A549 (cell line): ENCODE measurements around the gene EIF5A2.

Experiments used
- CHD2 ChIP-seq: fragments of 150-350 bp; IDR thresholded peaks from 2 replicates; pipeline ENCODE4 v1.6.1; 2014; ENCODE audit warnings: low read length; ENCODE audit not compliant: partially characterized antibody
- CHD4 ChIP-seq: fragments of 200-600 bp; sonication (generic); IDR thresholded peaks from 2 replicates; pipeline ENCODE4 v1.6.1; 2016; ENCODE audit warnings: antibody characterized with exemption, mild to moderate bottlenecking, borderline replicate concordance
- EHMT2 ChIP-seq: fragments of 200-600 bp; sonication (generic); IDR thresholded peaks from 2 replicates; pipeline ENCODE4 v1.6.1; 2016; ENCODE audit warnings: antibody characterized with exemption, low read depth, mild to moderate bottlenecking, moderate library complexity
- EP300 ChIP-seq, 2 experiments: fragments of >200 bp; sonication (Bioruptor Twin); formaldehyde crosslinking; IDR thresholded peaks; 2 replicates in 1 of 2; 3 replicates in 1 of 2; pipeline ENCODE4 v1.6.1; 2016 to 2017
- JUN ChIP-seq, 2 experiments: fragments of >200 bp; sonication (Bioruptor Twin); formaldehyde crosslinking; IDR thresholded peaks; 2 replicates in 1 of 2; 3 replicates in 1 of 2; pipeline ENCODE4 v1.6.1; 2016 to 2017
- RCOR1 ChIP-seq: fragments of 150-350 bp; IDR thresholded peaks from 2 replicates; pipeline ENCODE4 v1.6.1; 2014; ENCODE audit warnings: antibody characterized with exemption, low read length, low read depth
- SREBF2 ChIP-seq: fragments of 450-650 bp; IDR thresholded peaks from 2 replicates; pipeline ENCODE4 v1.6.1; 2014; ENCODE audit warnings: mild to moderate bottlenecking, moderate library complexity
- TP53 ChIP-seq: fragments of 250-450 bp; sonication (Bioruptor Pico); IDR thresholded peaks from 2 replicates; pipeline ENCODE4 v1.5.0; 2021; ENCODE audit warnings: mild to moderate bottlenecking, moderate library complexity
- ZFP36 ChIP-seq: fragments of 450-650 bp; IDR thresholded peaks from 2 replicates; pipeline ENCODE4 v1.6.1; 2014; ENCODE audit warnings: borderline replicate concordance; ENCODE audit not compliant: partially characterized antibody
- TF ChIP-seq, protein P1 (sequence below): fragments of 200-600 bp; sonication (generic); IDR thresholded peaks from 2 replicates; pipeline ENCODE4 v1.6.1; 2016; ENCODE audit warnings: antibody characterized with exemption, mild to moderate bottlenecking, moderate library complexity
- TF ChIP-seq, protein P2 (sequence below): fragments of >200 bp; sonication (Bioruptor Twin); formaldehyde crosslinking; IDR thresholded peaks from 3 replicates; pipeline ENCODE4 v1.5.1; 2016
- TF ChIP-seq, protein P3 (sequence below): IDR thresholded peaks from 2 replicates; pipeline ENCODE4 v1.6.1; 2012
- TF ChIP-seq, protein P4 (sequence below): IDR thresholded peaks from 2 replicates; pipeline ENCODE4 v1.6.1; 2012

DNA sequence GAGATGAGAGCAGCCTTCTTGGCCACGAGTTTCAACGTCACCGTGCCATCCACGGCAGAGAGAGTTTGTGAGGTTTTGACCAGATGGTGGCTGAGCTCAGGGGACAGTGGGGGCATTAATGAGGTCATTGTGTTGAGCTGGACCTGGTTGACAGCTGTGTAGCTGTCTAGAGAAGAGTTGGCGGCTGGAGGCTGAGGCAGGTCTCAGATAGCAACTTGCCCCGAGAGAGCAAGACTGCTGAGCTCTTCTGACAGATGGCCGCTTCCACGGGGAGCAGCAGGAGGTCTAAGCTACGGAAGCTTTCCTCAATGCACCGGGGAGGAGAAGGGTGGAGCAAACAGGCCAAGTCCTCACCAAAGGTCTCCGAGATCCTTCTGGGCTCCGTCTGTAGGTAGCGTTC is 44.8 kb upstream of the EIF5A2 start:
- TF ChIP-seq, protein P1, sequence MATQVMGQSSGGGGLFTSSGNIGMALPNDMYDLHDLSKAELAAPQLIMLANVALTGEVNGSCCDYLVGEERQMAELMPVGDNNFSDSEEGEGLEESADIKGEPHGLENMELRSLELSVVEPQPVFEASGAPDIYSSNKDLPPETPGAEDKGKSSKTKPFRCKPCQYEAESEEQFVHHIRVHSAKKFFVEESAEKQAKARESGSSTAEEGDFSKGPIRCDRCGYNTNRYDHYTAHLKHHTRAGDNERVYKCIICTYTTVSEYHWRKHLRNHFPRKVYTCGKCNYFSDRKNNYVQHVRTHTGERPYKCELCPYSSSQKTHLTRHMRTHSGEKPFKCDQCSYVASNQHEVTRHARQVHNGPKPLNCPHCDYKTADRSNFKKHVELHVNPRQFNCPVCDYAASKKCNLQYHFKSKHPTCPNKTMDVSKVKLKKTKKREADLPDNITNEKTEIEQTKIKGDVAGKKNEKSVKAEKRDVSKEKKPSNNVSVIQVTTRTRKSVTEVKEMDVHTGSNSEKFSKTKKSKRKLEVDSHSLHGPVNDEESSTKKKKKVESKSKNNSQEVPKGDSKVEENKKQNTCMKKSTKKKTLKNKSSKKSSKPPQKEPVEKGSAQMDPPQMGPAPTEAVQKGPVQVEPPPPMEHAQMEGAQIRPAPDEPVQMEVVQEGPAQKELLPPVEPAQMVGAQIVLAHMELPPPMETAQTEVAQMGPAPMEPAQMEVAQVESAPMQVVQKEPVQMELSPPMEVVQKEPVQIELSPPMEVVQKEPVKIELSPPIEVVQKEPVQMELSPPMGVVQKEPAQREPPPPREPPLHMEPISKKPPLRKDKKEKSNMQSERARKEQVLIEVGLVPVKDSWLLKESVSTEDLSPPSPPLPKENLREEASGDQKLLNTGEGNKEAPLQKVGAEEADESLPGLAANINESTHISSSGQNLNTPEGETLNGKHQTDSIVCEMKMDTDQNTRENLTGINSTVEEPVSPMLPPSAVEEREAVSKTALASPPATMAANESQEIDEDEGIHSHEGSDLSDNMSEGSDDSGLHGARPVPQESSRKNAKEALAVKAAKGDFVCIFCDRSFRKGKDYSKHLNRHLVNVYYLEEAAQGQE, result no peak
- TF ChIP-seq, protein P2, sequence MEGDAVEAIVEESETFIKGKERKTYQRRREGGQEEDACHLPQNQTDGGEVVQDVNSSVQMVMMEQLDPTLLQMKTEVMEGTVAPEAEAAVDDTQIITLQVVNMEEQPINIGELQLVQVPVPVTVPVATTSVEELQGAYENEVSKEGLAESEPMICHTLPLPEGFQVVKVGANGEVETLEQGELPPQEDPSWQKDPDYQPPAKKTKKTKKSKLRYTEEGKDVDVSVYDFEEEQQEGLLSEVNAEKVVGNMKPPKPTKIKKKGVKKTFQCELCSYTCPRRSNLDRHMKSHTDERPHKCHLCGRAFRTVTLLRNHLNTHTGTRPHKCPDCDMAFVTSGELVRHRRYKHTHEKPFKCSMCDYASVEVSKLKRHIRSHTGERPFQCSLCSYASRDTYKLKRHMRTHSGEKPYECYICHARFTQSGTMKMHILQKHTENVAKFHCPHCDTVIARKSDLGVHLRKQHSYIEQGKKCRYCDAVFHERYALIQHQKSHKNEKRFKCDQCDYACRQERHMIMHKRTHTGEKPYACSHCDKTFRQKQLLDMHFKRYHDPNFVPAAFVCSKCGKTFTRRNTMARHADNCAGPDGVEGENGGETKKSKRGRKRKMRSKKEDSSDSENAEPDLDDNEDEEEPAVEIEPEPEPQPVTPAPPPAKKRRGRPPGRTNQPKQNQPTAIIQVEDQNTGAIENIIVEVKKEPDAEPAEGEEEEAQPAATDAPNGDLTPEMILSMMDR, result no peak
- TF ChIP-seq JUN (IDR thresholded peaks at IDR 0.05) (no peak), EP300 (IDR thresholded peaks at IDR 0.05) (no peak), ZFP36 (no peak), CHD2 (no peak), SREBF2 (no peak), EHMT2 (no peak), RCOR1 (no peak), CHD4 (no peak), TP53 (CRISPR knock-in tag) (no peak)
- TF ChIP-seq, protein P3, sequence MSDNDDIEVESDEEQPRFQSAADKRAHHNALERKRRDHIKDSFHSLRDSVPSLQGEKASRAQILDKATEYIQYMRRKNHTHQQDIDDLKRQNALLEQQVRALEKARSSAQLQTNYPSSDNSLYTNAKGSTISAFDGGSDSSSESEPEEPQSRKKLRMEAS, result no peak
- TF ChIP-seq, protein P4, sequence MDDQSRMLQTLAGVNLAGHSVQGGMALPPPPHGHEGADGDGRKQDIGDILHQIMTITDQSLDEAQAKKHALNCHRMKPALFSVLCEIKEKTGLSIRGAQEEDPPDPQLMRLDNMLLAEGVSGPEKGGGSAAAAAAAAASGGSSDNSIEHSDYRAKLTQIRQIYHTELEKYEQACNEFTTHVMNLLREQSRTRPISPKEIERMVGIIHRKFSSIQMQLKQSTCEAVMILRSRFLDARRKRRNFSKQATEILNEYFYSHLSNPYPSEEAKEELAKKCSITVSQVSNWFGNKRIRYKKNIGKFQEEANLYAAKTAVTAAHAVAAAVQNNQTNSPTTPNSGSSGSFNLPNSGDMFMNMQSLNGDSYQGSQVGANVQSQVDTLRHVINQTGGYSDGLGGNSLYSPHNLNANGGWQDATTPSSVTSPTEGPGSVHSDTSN, result no peak
